HUES6 (cell line): ENCODE measurements around the gene CBFA2T3.

Experiments used
- H3K27ac ChIP-seq: 2 replicates; pipeline ENCODE4 v1.7.0; 2013; ENCODE audit warnings: low read depth, mild to moderate bottlenecking, low read length, inconsistent platforms
- H3K27me3 ChIP-seq: 2 replicates; pipeline ENCODE4 v1.6.1; 2013; ENCODE audit warnings: low read length; ENCODE audit not compliant: control insufficient read depth, insufficient read depth
- H3K36me3 ChIP-seq: 2 replicates; pipeline ENCODE4 v1.6.1; 2013; ENCODE audit warnings: low read length; ENCODE audit not compliant: control insufficient read depth, insufficient read depth
- H3K4me1 ChIP-seq: 2 replicates; pipeline ENCODE4 v1.6.1; 2013; ENCODE audit warnings: low read length; ENCODE audit not compliant: control insufficient read depth, insufficient read depth
- H3K4me3 ChIP-seq: 2 replicates; pipeline ENCODE4 v1.5.1; 2013; ENCODE audit warnings: low read depth, low read length
- H3K9ac ChIP-seq: one replicate; pipeline ENCODE4 v1.6.1; 2013; ENCODE audit warnings: mild to moderate bottlenecking, low read length
- H3K9me3 ChIP-seq: 2 replicates; pipeline ENCODE4 v1.6.1; 2013; ENCODE audit warnings: low read depth, low read length; ENCODE audit not compliant: control insufficient read depth, insufficient read depth

CBFA2T3 gene

DNA sequence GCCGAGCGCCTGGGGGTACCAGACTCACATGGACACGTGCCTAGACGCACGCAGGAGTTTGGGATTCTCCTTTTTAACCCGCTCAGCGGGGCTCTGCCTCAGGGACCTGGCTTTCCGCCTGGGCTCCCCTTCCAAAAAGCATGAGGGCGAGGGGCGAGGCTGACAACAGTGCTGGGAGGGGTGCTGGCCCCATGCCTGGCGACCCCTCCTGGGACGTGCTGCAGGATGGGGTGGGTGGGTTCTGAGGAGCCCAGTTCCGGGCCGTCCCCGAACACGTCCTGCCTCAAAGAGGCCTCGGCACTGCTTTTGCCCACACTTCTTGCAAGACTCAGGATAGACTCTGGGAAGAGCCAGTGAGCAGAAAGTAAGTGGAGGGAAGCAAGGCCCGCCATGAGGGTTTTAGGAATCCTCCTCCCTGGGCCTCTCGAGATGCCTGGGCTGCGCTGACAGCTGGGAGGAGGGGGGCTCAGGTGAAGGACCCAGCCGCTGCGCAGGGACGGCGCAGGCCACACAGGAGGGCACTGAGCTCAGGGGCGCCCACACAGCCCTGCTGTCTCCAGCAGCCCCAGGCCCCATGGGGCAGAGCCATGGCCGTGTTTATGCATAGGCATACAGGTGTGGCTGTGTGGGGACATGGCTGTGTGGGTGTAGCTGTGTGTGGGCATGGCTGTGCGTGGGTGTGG lies 95.2 kb downstream of the CBFA2T3 start:
- Histone ChIP-seq H3K27ac (no peak overlapping the region), H3K4me1 (no peaks in the 10 kb centered on the region), H3K9ac (no peak overlapping the region), H3K4me3 (no peak overlapping the region), H3K36me3 (no peaks in the 10 kb centered on the region), H3K9me3 (no peaks in the 10 kb centered on the region), H3K27me3 (peaks cover 7% of the 10 kb centered on the region; the same call in 1 of the 2 replicates)

DNA sequence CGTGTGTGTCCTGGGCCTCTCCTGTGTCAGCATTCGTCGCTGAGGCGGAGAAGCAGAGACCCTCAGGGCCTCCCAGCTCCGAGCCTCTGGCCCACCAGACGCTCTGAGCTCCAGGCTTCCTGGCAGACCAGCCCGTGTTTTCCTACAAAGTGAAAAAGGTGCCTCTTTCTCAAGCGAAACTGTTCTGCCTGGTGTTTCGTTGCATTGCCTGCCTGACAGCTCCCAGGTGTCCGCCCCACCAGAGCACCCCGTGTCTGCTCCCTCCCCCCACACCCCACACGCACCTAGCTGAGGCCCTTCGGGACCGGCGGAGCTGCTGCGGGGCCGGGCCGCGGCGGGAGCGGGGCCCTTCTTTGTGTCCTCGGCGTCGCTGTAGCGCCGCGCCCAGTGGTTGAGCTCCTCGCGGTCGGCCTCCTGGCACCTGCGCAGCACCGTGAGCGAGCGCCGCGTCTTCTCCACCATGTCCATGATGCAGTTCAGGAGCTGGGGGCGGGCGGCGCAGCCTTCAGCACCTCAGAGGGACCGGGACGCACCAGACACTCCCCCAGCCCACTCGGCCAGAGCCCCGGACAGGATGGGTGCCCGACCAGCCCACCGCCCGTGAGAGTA lies 95.9 kb downstream of the CBFA2T3 start:
- H3K4me3 ChIP-seq: no peak overlapping the region
- H3K27me3 ChIP-seq: peaks cover 7% of the 10 kb centered on the region; the same call in 1 of the 2 replicates
- no peaks in the 10 kb centered on the region for H3K4me1 ChIP-seq
- H3K9ac ChIP-seq: no peak overlapping the region
- H3K9me3 ChIP-seq: no peaks in the 10 kb centered on the region
- H3K27ac ChIP-seq: no peak overlapping the region
- H3K36me3 ChIP-seq: no peaks in the 10 kb centered on the region

DNA sequence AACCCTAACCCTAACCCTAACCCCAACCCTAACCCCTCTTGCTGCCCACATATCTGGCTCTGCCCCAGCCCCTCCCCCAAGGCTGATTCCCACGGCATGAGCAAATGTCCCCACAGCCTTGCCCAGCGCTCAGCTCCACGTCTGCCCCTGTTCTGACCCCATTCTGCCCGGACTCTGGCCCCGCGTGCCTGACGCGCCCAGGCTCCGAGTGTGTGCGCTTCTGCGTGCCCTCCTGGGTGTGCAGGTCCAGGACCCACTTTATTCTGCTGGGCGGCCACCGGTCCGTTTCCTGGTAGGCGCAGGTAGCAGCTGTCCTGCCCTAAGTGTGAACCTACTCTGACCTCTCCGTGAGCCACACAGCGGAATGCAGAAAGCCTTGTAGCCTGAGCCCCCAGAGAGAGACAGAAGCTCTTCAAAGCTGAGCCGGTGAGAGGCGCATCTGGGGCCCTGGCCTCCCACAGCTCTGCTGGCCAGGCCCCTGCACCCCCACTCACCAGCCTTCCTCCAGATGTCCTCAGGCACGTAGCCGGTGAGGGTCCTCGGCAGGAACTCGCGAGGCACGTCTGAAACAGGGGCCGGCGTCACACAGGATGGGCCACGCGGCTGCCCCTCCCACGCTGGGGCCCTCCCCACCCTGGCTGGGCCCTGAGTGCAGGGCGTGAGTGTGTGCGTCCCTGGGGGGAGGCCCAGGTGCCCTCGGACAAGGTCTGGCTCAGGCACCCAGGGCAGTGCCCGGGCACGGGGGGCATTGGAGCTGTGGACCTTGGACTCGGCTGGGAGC lies 96.6 kb downstream of the CBFA2T3 start:
- no peak overlapping the region for H3K4me3 ChIP-seq
- no peaks in the 10 kb centered on the region for H3K9me3 ChIP-seq
- H3K4me1 ChIP-seq: no peaks in the 10 kb centered on the region
- H3K27ac ChIP-seq: no peak overlapping the region
- H3K36me3 ChIP-seq: no peaks in the 10 kb centered on the region
- peaks cover 7% of the 10 kb centered on the region; the same call in 1 of the 2 replicates for H3K27me3 ChIP-seq
- H3K9ac ChIP-seq: no peak overlapping the region

DNA sequence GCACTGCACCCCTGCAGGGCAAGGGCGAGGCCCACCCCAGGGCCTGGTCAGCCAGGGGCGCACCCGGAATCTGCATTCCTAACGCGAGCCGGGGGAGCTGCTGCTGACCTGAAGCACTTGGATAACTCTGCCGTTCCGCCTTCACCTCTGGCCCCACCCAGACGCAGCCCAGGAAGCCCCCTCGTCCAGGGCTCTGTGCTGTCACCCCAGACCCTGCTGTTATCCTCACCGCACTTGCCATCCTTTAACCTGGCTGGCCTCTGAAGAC lies 97.3 kb downstream of the CBFA2T3 start:
- Histone ChIP-seq H3K27me3 (peaks cover 7% of the 10 kb centered on the region; the same call in 1 of the 2 replicates), H3K4me3 (no peak overlapping the region), H3K9me3 (no peaks in the 10 kb centered on the region), H3K4me1 (no peaks in the 10 kb centered on the region), H3K36me3 (no peaks in the 10 kb centered on the region), H3K27ac (no peak overlapping the region), H3K9ac (no peak overlapping the region)

DNA sequence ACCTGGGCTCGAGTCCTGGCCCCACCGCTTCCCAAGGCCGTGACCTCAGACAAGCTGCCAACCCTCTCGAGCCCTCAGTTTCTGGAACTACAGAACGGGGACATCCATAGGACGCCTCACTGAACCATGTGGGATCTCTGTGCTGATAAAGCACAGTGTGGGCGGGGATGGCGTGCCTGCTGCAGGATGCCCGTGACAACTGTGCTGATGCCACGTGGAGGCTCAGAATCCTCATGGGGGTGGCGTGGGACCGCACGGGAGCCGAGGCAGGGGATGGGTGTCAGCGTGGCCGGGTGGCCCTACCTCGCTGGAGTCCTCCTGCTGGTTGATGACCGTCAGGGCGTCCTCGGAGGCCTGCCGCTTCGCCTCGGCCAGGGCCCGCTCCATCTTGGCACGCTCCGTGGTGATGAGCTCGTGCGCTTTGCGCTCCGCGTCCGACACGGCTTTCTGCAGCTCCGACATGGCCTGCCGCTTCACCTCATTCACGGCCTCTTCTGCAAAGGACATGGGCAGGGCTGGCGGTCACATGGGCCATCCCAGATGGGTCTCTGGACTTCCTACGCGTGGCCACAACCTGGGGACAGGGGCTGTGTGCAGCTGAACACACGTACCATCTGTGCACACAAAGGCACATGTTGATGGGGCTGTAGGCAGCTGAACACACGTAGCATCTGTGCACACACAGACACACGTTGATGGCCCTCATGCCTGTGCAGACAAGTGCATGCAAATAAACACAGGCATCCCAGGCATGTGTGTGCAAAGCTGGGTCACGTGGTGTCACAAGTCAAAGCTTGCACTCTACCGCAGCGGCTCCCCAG lies 97.8 kb downstream of the CBFA2T3 start:
- H3K27ac ChIP-seq: no peak overlapping the region
- no peaks in the 10 kb centered on the region for H3K36me3 ChIP-seq
- H3K27me3 ChIP-seq: peaks cover 7% of the 10 kb centered on the region; the same call in 1 of the 2 replicates
- no peaks in the 10 kb centered on the region for H3K4me1 ChIP-seq
- no peak overlapping the region for H3K4me3 ChIP-seq
- H3K9me3 ChIP-seq: no peaks in the 10 kb centered on the region
- H3K9ac ChIP-seq: no peak overlapping the region

DNA sequence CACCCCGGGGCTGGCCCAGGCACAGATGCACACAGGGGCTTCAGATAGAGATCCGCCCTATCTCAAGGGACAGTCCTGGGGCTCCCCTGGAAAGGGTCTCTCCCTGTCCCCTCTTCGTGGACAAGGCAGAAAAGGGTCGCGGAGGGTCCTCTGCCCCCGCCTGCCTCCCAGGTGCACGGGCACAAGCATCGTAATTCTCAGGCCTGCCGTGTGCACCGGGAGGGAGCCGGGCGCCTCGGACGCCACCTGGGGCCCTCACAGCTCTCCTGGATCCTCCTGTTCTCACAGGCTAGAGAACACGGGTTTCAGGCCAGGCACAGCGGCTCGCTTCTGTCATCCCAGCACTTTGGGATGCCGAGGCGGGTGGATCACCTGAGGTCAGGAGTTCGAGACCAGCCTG lies 98.7 kb downstream of the CBFA2T3 start:
- no peaks in the 10 kb centered on the region for H3K9me3 ChIP-seq
- H3K27me3 ChIP-seq: peaks cover 7% of the 10 kb centered on the region; the same call in 1 of the 2 replicates
- no peak overlapping the region for H3K9ac ChIP-seq
- no peaks in the 10 kb centered on the region for H3K36me3 ChIP-seq
- no peak overlapping the region for H3K4me3 ChIP-seq
- H3K4me1 ChIP-seq: no peaks in the 10 kb centered on the region
- no peak overlapping the region for H3K27ac ChIP-seq

DNA sequence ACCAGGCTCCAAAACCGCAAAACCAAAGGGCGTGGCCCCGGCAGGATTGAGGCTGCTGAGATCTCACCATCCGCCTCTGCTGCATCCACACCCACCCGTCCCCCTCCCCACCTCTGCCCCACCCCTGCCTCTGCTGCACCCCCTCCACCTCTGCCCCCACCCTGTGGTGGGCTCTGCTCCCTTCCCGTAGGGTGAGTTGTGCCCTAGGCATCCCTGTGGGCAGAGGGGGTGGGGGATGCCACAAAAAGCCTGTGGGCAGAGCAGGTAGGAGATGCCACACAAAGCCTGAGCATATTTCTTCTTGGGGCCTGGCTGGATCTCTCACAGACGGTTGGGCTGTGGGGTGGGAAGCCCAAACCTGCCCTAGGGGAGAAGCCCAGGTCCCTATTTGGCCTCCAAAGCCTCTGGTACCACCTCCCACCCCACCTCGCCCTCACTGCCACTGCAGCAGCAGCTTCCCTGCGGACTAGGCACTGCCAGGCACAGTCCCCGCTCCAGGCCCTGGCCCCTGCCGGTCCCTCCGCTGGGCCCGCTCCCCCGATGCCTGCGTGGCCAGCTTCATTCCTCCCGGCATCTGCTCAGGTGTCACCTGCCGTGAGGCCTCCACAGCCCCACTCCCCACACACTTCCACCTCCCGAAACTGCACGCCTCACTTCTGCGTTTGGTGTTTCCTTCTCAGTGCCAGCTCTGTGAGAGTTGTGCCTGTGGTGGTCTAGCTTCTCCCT lies 99.3 kb downstream of the CBFA2T3 start:
- no peaks in the 10 kb centered on the region for H3K9me3 ChIP-seq
- peaks cover 7% of the 10 kb centered on the region; the same call in 1 of the 2 replicates for H3K27me3 ChIP-seq
- H3K36me3 ChIP-seq: no peaks in the 10 kb centered on the region
- no peak overlapping the region for H3K9ac ChIP-seq
- no peaks in the 10 kb centered on the region for H3K4me1 ChIP-seq
- H3K27ac ChIP-seq: no peak overlapping the region
- H3K4me3 ChIP-seq: no peak overlapping the region

DNA sequence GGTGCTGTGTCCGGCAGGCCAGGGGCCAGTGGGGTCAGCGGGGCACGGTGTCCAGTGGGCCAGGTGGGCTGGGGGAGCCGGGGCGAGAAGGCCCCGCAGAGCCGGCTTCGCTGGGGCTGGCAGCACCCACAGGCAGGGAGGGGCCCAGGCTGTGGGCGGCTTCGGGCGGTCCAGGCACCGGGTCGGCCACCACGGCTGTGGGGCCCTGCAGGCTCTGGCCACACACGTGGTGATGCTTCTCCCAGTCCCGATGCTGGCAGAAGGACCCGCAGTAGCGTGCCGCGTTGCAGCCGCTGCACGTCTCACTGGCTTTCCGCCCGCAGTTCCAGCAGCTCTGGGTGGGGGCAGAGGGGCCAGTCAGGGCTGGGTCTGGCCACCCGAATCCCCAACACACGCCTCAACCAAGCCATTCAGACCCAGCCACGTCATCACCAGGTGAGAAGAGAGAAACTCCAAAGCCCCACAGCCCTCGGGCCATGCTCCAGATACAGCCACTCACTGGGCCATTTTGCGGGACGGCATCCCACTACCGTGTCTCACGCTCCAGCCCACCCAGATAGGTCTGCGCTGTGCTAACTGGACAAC lies 100.0 kb downstream of the CBFA2T3 start:
- Histone ChIP-seq H3K36me3 (no peaks in the 10 kb centered on the region), H3K27ac (no peak overlapping the region), H3K4me3 (no peak overlapping the region), H3K9ac (no peak overlapping the region), H3K4me1 (no peaks in the 10 kb centered on the region), H3K9me3 (no peaks in the 10 kb centered on the region), H3K27me3 (peaks cover 7% of the 10 kb centered on the region; the same call in 1 of the 2 replicates)

DNA sequence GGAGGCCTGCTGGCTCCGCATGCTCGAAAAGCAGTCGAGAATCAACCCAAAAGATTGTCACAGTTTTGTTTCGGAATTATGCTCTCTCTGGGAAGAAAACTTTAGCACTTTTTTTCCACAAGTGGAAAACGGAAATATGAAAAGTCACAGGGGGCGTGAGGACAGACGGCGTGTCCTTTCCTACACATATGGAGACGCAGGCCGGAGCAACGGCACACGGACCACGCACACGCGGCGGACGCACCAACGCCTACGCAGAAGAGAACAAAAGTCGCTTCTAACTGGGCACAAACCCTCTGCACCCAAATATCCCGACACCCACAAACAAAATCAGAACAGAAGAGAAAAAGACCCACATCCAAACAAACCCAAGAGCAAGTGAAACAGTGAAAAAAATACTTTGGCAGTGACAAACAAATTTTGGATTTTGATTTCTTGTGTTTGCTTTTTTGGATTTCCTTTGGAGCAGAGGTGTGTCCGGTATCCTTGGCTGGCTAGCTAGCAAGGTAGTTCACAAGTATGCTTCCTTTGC lies 101.2 kb downstream of the CBFA2T3 start:
- H3K9ac ChIP-seq: no peak overlapping the region
- no peak overlapping the region for H3K27ac ChIP-seq
- no peaks in the 10 kb centered on the region for H3K9me3 ChIP-seq
- peaks cover 2% of the 10 kb centered on the region; the same call in 1 of the 2 replicates for H3K27me3 ChIP-seq
- no peak overlapping the region for H3K4me3 ChIP-seq
- no peaks in the 10 kb centered on the region for H3K36me3 ChIP-seq
- no peaks in the 10 kb centered on the region for H3K4me1 ChIP-seq
